Hepatocyte (in vitro differentiated cells): ENCODE data around the gene CDH4. TPM values are rescaled to one million over a fixed set of nuclear protein-coding genes. Genes with fewer than 3 reads are reported as not detected.

Experiments
- DNase-seq: peaks from one replicate; pipeline ENCODE4 v3.0.0-alpha.2; 2016; ENCODE audit warnings: low spot score
- H2AFZ ChIP-seq: fragments of 200-600 bp; sonication (generic); 2 replicates; pipeline ENCODE4 v1.6.0; 2016; ENCODE audit warnings: antibody characterized with exemption, mild to moderate bottlenecking
- H3K27ac ChIP-seq: fragments of 200-600 bp; sonication (generic); 2 replicates; pipeline ENCODE4 v1.5.1; 2016; ENCODE audit warnings: mild to moderate bottlenecking
- H3K27me3 ChIP-seq: fragments of 200-600 bp; sonication (generic); 2 replicates; pipeline ENCODE4 v1.6.1; 2016
- H3K36me3 ChIP-seq: fragments of 200-600 bp; sonication (generic); replicated peaks from 2 replicates; pipeline ENCODE4 v1.5.1; 2016; ENCODE audit warnings: low read depth; ENCODE audit not compliant: insufficient read depth
- H3K4me1 ChIP-seq: fragments of 200-600 bp; sonication (generic); 2 replicates; pipeline ENCODE4 v1.5.1; 2016; ENCODE audit warnings: mild to moderate bottlenecking, moderate library complexity; ENCODE audit not compliant: insufficient read depth
- H3K4me2 ChIP-seq: fragments of 200-600 bp; sonication (generic); 2 replicates; pipeline ENCODE4 v1.6.0; 2016
- H3K4me3 ChIP-seq: fragments of 200-600 bp; sonication (generic); 2 replicates; pipeline ENCODE4 v1.5.1; 2016; ENCODE audit warnings: mild to moderate bottlenecking
- H3K79me2 ChIP-seq: fragments of 200-600 bp; sonication (generic); 2 replicates; pipeline ENCODE4 v1.6.0; 2017; ENCODE audit warnings: mild to moderate bottlenecking
- H3K9me2 ChIP-seq: fragments of 200-600 bp; sonication (generic); replicated peaks from 2 replicates; pipeline ENCODE4 v1.6.0; 2017; ENCODE audit warnings: mild to moderate bottlenecking; ENCODE audit not compliant: insufficient read depth
- H3K9me3 ChIP-seq: fragments of 200-600 bp; sonication (generic); 2 replicates; pipeline ENCODE4 v1.5.1; 2016; ENCODE audit warnings: low read depth, mild to moderate bottlenecking
- H4K20me1 ChIP-seq: fragments of 200-600 bp; sonication (generic); 2 replicates; pipeline ENCODE4 v1.6.0; 2016; ENCODE audit warnings: mild to moderate bottlenecking; ENCODE audit not compliant: insufficient read depth, poor library complexity, severe bottlenecking
- EZH2 ChIP-seq: fragments of 200-600 bp; sonication (generic); IDR thresholded peaks from 2 replicates; pipeline ENCODE4 v1.6.1; 2016; ENCODE audit warnings: antibody characterized with exemption, mild to moderate bottlenecking, borderline replicate concordance
- EZH2phosphoT487 ChIP-seq: fragments of 200-600 bp; sonication (generic); IDR thresholded peaks from one replicate; pipeline ENCODE4 v1.6.1; 2018; ENCODE audit warnings: antibody characterized with exemption, mild to moderate bottlenecking, low read depth, moderate library complexity; ENCODE audit not compliant: unreplicated experiment, severe bottlenecking
- WGBS: methylation state at CpG from one replicate; pipeline ENCODE4 v1.1.6; 2016; ENCODE audit warnings: low lambda C conversion rate; ENCODE audit errors: missing lambda C conversion rate; 5-methylcytosine and 5-hydroxymethylcytosine counted together
- polyA plus RNA-seq: library from polyadenylated mRNA; unstranded; fragments of >200 nt; fragmentation: Nextera tagmentation; extraction: Ambion mirVana; gene quantifications from 2 replicates; pipeline ENCODE4 v1.2.1, GENCODE V29; 2016
- total RNA-seq: library from RNA; depleted of rRNA; stranded (reverse); fragments of >200 nt; gene quantifications from 2 replicates; pipeline ENCODE4 v1.2.3, GENCODE V29; 2014
- TF ChIP-seq, protein P1 (sequence below): fragments of 200-600 bp; sonication (generic); IDR thresholded peaks from 2 replicates; pipeline ENCODE4 v1.5.1; 2016; ENCODE audit warnings: antibody characterized with exemption, mild to moderate bottlenecking; ENCODE audit not compliant: poor library complexity

Gene CDH4
- total and polyA plus RNA-seq, 2 experiments from 2014 or later = 0.53 to 0.73 TPM

DNA sequence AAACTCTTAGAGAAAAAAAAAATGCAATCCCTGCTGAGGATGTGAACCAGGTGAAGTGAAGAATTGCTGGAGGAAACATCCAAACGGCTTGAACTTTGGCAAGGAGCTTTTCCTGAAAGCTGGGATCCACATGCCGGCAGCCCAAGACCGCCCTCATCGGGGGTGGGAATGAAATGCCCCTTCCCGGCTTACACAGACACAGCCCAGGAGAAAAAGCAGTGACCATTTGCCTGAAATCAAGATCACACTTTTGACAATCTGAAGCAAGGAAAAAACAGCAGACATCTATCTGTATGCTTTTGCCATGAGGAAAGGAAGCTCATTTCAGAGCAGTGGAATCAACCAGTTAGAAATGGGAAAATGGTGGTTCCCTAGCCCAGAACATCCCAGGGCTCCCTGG lies 559.1 kb downstream of the CDH4 start:
- H3K27ac ChIP-seq = no peak overlapping the region
- H3K4me2 ChIP-seq = no peak overlapping the region
- 75% methylated on average over 5 of the region's 5 CpGs for WGBS
- H2AFZ ChIP-seq = no peak overlapping the region
- no peak for DNase-seq
- no peaks in the 10 kb centered on the region for H3K4me1 ChIP-seq
- no peaks in the 10 kb centered on the region for H4K20me1 ChIP-seq
- no peaks in the 10 kb centered on the region for H3K9me3 ChIP-seq
- TF ChIP-seq, protein P1, sequence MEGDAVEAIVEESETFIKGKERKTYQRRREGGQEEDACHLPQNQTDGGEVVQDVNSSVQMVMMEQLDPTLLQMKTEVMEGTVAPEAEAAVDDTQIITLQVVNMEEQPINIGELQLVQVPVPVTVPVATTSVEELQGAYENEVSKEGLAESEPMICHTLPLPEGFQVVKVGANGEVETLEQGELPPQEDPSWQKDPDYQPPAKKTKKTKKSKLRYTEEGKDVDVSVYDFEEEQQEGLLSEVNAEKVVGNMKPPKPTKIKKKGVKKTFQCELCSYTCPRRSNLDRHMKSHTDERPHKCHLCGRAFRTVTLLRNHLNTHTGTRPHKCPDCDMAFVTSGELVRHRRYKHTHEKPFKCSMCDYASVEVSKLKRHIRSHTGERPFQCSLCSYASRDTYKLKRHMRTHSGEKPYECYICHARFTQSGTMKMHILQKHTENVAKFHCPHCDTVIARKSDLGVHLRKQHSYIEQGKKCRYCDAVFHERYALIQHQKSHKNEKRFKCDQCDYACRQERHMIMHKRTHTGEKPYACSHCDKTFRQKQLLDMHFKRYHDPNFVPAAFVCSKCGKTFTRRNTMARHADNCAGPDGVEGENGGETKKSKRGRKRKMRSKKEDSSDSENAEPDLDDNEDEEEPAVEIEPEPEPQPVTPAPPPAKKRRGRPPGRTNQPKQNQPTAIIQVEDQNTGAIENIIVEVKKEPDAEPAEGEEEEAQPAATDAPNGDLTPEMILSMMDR = no peak
- TF ChIP-seq EZH2phosphoT487 (no peak), EZH2 (no peak)
- H3K9me2 ChIP-seq = no peaks in the 10 kb centered on the region
- no peaks in the 10 kb centered on the region for H3K79me2 ChIP-seq
- no peaks in the 10 kb centered on the region for H3K36me3 ChIP-seq
- H3K4me3 ChIP-seq = no peak overlapping the region
- no peaks in the 10 kb centered on the region for H3K27me3 ChIP-seq

- no peaks in the 10 kb centered on the region for H3K4me1 ChIP-seq
- H3K79me2 ChIP-seq = no peaks in the 10 kb centered on the region
- H3K27ac ChIP-seq = no peak overlapping the region
- H3K36me3 ChIP-seq = no peaks in the 10 kb centered on the region
- H3K4me2 ChIP-seq = no peak overlapping the region
- H3K4me3 ChIP-seq = no peak overlapping the region
- H2AFZ ChIP-seq = no peak overlapping the region
- no peaks in the 10 kb centered on the region for H3K9me2 ChIP-seq
- H4K20me1 ChIP-seq = no peaks in the 10 kb centered on the region
- DNase-seq = no peak
- no peaks in the 10 kb centered on the region for H3K27me3 ChIP-seq
- 79% methylated on average over 15 of the region's 15 CpGs for WGBS
- TF ChIP-seq, protein P1 = no peak
- no peaks in the 10 kb centered on the region for H3K9me3 ChIP-seq
Measured at GRCh38 chr20:61812121-61812844, 560.2 kb downstream of the CDH4 start.

- WGBS = 88% methylated on average over 14 of the region's 14 CpGs
- Histone ChIP-seq H3K4me2 (no peak overlapping the region), H3K9me2 (no peaks in the 10 kb centered on the region), H3K9me3 (no peaks in the 10 kb centered on the region), H3K4me3 (no peak overlapping the region), H3K79me2 (no peaks in the 10 kb centered on the region), H3K4me1 (no peaks in the 10 kb centered on the region), H3K27me3 (no peaks in the 10 kb centered on the region), H4K20me1 (no peaks in the 10 kb centered on the region), H2AFZ (no peak overlapping the region), H3K27ac (no peak overlapping the region), H3K36me3 (no peaks in the 10 kb centered on the region)
- no peak for TF ChIP-seq EZH2phosphoT487
- no peak for TF ChIP-seq EZH2
- TF ChIP-seq, protein P1 = no peak
- no peak for DNase-seq
Measured at GRCh38 chr20:61812845-61813485, 560.9 kb downstream of the CDH4 start.
